ENCODE results near the gene ACP7.

GRCh38 chr19:39111593-39112199, 27.5 kb downstream of the ACP7 start:
- TF ChIP-seq POLR2A (IDR thresholded peaks at IDR 0.05) (no peak), CTCF (IDR thresholded peaks at IDR 0.05) (no peak)

Data from lower leg skin (tissue), 3 donors.